Measurements from ENCODE around the gene ZNF516. TPM values are rescaled to one million over a fixed set of nuclear protein-coding genes. Genes with fewer than 3 reads are reported as not detected.
A peak's percentile ranks its signal among the peaks of the same experiment; 100 is the strongest.

Gene ZNF516
- total and polyA plus RNA-seq, 7 donors = 2.1 to 29.9 (median 24.3) TPM

DNA sequence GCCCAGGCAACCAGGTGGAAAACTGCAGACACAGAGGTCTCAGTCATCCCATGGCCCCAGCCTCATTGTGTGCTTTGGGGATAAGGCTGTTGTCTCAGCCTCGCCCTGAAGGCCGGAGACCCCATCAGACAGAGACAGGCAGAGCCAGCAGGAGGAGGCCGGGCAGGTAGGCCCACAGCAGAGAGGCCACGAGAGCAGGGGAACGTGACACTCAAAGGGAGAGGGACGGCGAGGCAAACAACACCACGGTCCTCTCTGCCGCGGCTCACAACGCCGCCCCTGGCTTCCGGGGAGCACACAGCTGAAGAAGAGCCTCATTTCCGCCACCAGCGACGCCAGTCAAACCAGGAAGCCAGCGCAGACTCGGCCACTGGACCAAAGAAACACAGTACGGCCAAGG is 103.3 kb downstream of the ZNF516 start:
- no peak overlapping the region for H3K27ac ChIP-seq
- DNase-seq = peak; percentile 61
- H3K4me3 ChIP-seq = no peak overlapping the region
- H3K9me3 ChIP-seq = no peaks in the 10 kb centered on the region
- peaks cover 0 to 23% (median 20%) of the 10 kb centered on the region in 4 donors for H3K4me1 ChIP-seq
- no peaks in the 10 kb centered on the region for H3K36me3 ChIP-seq
- intact Hi-C loops (cut with DNase I) = no loop called here
- WGBS, 2 donors = 96% methylated on average over 19 of the region's 19 CpGs
- H3K27me3 ChIP-seq = no peaks in the 10 kb centered on the region
- no peak for TF ChIP-seq POLR2AphosphoS5 (IDR thresholded peaks at IDR 0.05)
- no peak for TF ChIP-seq POLR2A (IDR thresholded peaks at IDR 0.05)
- no peak for TF ChIP-seq EP300 (IDR thresholded peaks at IDR 0.05)
- TF ChIP-seq, protein P1, sequence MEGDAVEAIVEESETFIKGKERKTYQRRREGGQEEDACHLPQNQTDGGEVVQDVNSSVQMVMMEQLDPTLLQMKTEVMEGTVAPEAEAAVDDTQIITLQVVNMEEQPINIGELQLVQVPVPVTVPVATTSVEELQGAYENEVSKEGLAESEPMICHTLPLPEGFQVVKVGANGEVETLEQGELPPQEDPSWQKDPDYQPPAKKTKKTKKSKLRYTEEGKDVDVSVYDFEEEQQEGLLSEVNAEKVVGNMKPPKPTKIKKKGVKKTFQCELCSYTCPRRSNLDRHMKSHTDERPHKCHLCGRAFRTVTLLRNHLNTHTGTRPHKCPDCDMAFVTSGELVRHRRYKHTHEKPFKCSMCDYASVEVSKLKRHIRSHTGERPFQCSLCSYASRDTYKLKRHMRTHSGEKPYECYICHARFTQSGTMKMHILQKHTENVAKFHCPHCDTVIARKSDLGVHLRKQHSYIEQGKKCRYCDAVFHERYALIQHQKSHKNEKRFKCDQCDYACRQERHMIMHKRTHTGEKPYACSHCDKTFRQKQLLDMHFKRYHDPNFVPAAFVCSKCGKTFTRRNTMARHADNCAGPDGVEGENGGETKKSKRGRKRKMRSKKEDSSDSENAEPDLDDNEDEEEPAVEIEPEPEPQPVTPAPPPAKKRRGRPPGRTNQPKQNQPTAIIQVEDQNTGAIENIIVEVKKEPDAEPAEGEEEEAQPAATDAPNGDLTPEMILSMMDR (IDR thresholded peaks at IDR 0.05) = no peak

DNA sequence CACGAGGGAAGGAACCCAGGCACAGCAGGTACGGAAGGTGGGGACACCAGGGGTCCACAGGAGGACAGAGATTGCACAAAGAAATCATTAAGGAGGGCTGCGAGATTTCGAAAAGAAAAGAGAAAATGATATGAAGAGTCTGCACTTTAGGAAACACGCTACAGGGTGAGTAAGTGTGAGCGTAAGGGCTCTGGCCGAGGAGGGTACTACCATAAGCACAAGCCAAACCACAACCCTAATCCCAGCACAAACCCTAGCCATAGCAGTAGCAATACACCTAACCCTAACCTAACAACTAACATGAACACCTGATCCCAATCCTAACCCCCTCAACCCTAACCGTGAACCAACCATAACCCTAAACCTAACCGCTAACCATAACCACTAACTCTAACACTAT is 104.0 kb downstream of the ZNF516 start:
- no peak overlapping the region for H3K4me3 ChIP-seq
- no peak for TF ChIP-seq EP300 (IDR thresholded peaks at IDR 0.05)
- H3K36me3 ChIP-seq = no peaks in the 10 kb centered on the region
- no peak overlapping the region for H3K27ac ChIP-seq
- DNase-seq = peak; percentile 25
- WGBS, 2 donors = 87 to 94% methylated on average over 9 of the region's 9 CpGs
- H3K9me3 ChIP-seq = no peaks in the 10 kb centered on the region
- H3K27me3 ChIP-seq = no peaks in the 10 kb centered on the region
- intact Hi-C loops (cut with DNase I) = no loop called here
- H3K4me1 ChIP-seq = peaks cover 0 to 23% (median 20%) of the 10 kb centered on the region in 4 donors

DNA sequence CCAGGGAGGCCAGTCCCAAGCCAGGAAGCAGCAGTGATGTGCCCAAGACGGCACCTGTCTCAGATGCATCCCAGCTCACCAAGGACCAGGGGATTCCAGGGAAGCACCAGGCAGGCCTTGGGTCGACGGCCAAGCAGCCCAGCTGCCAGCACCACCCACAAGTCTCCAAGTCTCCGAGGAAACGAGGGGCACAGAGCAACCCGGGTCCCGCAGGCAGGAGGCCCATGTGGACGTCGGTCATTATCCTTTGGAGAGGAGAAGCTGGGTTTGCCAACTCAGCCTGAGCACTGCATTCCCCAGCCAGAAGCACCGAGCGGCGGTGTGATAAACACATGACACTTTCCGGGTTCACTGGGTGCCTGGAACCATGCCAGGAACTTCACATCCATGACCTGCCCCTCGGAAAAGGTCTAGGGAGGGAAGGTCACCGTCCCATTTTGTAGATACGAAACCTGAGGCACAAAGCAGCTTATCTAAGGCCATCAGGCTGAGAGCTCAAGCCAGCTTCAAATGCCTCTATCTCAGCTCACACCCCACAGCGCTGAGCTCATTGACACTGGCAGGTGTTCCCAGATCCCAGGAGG is 104.5 kb downstream of the ZNF516 start:
- WGBS, 2 donors = 36 to 78% methylated on average over 17 of the region's 17 CpGs
- intact Hi-C loops (cut with DNase I) = no loop called here
- H3K27me3 ChIP-seq = no peaks in the 10 kb centered on the region
- H3K4me1 ChIP-seq = peaks cover 0 to 25% (median 20%) of the 10 kb centered on the region in 4 donors
- peak; percentile 65 for DNase-seq
- no peak overlapping the region for H3K27ac ChIP-seq
- no peak for TF ChIP-seq POLR2AphosphoS5 (IDR thresholded peaks at IDR 0.05)
- TF ChIP-seq, protein P1 (IDR thresholded peaks at IDR 0.05) = no peak
- no peak for TF ChIP-seq EP300 (IDR thresholded peaks at IDR 0.05)
- TF ChIP-seq POLR2A (IDR thresholded peaks at IDR 0.05) = no peak
- H3K36me3 ChIP-seq = no peaks in the 10 kb centered on the region
- H3K4me3 ChIP-seq = no peak overlapping the region
- H3K9me3 ChIP-seq = no peaks in the 10 kb centered on the region

DNA sequence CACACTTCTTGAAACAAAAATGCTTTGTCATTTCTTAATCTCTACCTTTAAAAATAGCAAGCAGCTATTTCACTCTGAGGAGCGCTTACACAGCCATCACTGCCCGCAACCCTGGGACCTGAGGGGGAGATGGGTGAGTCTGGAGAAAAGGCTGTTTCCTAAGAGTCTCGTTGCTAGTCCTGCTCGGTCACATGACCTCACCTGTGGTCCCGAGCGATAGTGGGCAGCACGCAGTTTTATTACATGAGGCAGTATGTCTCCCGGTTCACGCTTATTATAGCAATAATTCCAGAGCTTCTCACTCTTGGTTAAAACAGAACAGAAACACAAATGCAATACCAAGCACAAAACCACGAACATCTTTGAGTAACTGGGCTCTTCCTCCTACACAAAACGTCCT is 105.3 kb downstream of the ZNF516 start:
- no peaks in the 10 kb centered on the region for H3K36me3 ChIP-seq
- H3K9me3 ChIP-seq = no peaks in the 10 kb centered on the region
- WGBS, 2 donors = 55 to 86% methylated on average over 11 of the region's 11 CpGs
- H3K4me1 ChIP-seq = peaks cover 0 to 33% (median 23%) of the 10 kb centered on the region in 4 donors
- H3K27ac ChIP-seq = no peak overlapping the region
- intact Hi-C loops (cut with DNase I) = no loop called here
- H3K27me3 ChIP-seq = no peaks in the 10 kb centered on the region
- DNase-seq = peak; percentile 44
- TF ChIP-seq EP300 (IDR thresholded peaks at IDR 0.05) = no peak
- TF ChIP-seq POLR2AphosphoS5 (IDR thresholded peaks at IDR 0.05) = no peak
- TF ChIP-seq, protein P1 (IDR thresholded peaks at IDR 0.05) = no peak
- no peak for TF ChIP-seq POLR2A (IDR thresholded peaks at IDR 0.05)
- no peak overlapping the region for H3K4me3 ChIP-seq

DNA sequence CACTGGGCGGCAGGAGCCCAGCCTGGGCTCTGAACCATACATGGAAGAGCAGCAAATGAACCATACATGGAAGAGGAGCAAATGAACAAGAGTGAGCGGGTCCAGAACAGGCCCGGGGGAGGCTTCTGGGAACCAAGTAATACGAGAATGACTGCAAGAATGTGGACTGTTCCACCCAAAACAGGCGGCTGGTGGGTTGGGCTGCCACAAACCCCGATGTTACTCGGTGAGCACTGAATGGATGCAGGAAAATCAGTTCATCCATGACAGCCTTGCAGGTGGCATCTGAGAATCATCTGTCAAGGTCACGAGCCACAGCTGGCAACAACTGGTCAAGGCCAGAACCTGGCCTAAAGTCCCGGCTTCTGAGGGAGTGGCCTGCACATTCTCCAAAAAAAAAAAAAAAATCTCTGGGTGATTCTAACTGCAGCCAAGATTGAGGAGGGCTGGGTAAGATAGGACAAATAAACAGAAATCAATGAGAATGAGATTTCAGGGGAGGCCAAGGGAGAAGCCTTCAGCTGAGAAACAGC is 106.1 kb downstream of the ZNF516 start:
- Histone ChIP-seq H3K27ac (peak overlapping the region in 1 of 4 donors; percentile 32), H3K4me3 (no peak overlapping the region), H3K36me3 (no peaks in the 10 kb centered on the region), H3K4me1 (peaks cover 0 to 35% (median 23%) of the 10 kb centered on the region in 4 donors), H3K27me3 (no peaks in the 10 kb centered on the region), H3K9me3 (no peaks in the 10 kb centered on the region)
- TF ChIP-seq POLR2A (IDR thresholded peaks at IDR 0.05) = no peak
- no peak for TF ChIP-seq EP300 (IDR thresholded peaks at IDR 0.05)
- TF ChIP-seq, protein P1 (IDR thresholded peaks at IDR 0.05) = no peak
- no peak for TF ChIP-seq POLR2AphosphoS5 (IDR thresholded peaks at IDR 0.05)
- WGBS, 2 donors = 85 to 87% methylated on average over 9 of the region's 9 CpGs
- intact Hi-C loops (cut with DNase I) = no loop called here
- peak; percentile 61 for DNase-seq

All from sigmoid colon (tissue), 7 donors.